SKM-1 treated with dmso at 0.1 percent for 144 hours (cell line): ENCODE measurements around the gene VAV2.
"Not testable (repeated sequence)": the region's sequence is repeated elsewhere in the genome, so short reads cannot be mapped to it uniquely, and the experiment has no call there.

Source experiments
- DNase-seq: peaks from one replicate; lab custom pipeline; 2025; ENCODE audit not compliant: unreplicated experiment; lab: John Stamatoyannopoulos, UW

VAV2 gene

DNA sequence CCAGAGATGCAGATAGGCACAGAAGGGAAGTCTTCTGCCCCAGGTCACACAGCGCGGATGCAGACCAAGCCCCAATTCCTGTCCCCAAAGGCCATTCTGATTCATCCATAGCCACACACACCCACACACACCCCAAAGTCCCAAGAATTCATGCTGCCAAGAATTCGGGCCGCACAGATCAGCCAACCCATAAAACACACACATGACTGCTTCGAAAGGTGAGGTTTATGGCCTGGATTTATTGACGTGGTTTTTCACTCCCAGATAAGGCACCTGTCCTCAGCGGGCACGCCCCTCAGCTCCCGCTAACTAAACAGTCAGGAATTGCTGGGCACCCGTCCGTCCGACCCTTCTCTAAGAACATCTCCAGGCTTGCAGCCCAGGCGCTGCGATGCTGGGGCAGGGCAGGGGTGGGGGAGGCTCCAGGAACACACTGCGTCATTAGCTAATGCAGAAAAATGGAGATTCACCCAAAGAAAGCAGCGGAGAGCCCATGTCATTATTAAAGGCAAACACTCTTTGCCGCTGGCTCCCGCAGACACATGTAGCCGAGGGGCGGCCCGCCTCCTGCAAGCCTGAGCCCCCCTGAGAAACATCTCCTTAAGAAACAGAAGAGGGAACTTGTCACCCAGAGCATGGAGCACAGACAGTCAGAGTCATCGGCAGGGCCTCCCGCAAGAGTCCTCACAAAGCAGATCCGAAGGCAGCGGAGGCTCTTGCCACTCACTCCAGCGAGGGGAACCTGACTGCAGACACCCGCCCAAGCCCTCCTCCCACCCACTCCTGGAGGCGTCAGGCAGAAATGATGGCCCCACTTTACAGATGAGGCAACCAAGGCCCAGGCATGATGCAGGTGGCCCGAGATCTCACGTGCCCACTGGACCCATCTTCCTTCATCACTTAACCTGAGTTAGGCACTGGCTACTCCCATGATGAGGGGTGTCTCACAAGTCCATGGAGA is 19.9 kb downstream of the VAV2 start:
- DNase-seq, result no peak

DNA sequence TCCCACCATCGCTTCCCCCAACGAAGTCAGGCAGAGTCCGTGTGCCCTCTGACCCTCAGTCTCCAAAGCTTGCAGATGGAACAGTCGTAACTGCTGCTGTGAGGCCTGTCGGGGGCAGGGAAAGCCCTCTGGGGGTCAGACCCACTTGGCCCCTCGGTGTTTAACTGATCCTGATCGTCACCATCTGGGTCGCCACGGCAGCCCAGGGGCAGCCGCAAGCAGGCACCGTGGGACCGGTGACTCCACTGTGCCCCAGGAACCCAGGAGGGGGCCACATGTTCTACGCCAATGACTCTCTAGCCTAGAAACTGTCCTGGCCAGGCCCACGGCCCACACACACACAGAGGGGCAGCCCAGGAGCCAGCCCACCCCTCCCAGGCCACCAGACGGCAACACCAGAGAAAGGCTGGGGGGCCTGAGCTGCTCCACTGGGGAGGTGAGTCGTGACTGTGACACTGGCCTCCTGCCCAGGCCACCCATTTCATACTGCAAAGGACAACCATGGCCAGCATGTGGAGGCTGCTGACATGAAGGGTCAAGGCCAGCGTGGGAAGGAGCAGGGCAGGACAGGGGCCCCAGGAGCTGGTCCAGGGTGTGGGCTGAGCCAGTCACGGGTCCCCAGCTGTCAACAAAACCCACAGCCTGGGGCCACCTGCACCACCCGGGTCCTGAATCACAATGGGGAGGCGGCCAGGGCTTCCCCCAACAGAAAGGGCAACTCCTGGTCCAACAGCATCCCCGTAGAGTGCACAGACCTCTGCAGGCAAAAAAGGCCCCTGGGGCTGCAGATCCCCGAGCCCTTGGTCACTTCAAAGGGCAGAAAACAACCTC is 20.8 kb downstream of the VAV2 start:
- no peak for DNase-seq

DNA sequence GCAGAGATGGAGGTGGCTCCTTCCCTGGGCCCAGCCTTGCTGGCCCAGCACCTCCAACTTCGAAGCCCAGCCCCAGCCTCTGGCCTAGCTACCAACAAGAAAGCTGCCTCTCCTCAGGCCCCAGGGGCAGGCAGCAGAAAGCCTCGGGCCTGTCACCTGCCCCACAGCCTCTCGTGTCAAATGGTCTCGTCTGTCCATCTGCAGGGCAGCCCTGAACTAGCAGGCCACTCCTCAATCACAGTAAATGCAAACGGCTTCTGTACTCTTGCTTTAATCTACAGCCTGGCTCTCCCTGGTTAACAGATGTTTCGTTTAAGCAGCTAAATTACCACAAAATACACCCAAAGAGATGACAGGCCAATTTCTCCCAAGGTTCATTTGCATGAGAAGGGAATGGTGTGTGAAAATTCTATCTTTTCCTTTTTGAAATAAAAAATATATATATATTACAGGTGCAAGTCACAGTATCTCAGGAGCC is 21.5 kb downstream of the VAV2 start:
- DNase-seq, result no peak

DNA sequence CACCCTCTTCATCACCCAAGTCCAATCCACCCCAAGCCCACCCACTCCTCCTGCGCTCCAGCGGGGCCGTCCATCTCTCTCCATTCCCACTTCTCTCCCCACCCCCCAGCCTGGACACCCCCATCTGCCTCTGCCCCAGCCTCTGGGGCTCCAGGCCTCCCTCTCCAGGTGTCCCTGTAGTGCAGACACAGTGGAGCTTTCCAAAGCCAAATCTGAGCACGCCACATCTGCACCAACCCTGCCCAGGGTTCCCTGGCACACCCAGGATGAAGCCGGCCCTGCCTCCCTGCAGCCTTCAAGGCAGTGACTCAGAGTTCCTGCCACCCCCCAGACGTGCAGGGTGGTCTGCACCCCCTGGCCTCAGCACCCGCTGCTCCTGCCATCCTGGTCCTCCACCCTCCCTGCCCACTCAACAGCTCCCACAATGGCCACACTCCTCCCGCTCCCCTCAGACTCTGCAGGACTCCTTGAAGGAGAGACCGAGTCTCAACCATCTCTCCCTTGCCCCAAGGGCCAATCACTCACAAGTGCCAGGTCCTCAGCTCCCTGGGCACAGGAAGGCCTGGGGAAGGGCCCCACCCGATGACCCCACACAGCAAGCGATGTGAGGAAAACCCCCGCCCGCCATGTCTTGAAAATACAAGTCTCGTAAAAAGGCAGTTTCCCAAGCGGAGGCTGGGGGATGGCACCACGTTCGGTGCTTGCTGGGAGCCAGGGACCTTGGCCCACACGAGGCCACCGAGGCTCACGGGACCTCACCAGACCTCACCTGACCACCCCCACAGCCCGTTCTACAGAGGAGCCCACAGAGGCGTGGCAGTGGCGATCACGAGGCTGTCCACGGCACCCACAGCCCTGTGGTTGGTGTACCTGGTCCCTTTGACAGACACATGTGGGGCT is 22.2 kb downstream of the VAV2 start:
- DNase-seq, result no peak

DNA sequence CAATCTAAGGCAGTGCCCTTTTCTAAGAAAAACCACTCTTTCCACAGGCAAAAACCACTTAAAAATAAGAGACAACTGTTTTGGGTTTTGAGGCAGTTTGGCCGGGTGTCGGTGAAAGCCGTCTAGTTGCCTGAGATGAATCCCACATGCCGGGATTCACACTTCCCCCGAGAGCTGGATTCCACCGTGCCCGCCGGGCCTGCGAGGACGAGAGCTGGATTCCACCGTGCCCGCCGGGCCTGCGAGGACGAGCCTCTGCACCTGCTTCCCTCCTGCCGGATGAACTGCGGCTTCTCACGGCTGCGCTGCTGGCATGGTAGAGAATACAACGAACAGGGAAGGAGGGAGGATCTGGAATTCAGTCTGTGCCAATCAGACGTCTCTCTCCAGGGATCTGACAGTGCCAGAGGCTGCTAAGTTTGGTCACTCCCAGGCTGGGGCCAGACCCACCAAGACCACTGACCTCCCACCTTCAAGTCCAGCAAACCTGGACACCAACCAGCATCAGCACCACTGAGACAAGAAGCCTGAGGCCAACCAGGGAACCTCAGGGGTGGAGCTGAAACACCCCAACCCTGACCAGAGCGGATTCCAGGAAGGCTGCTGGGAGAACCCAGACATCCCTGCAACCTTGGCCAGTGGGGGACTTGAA is 23.0 kb downstream of the VAV2 start:
- no peak for DNase-seq

DNA sequence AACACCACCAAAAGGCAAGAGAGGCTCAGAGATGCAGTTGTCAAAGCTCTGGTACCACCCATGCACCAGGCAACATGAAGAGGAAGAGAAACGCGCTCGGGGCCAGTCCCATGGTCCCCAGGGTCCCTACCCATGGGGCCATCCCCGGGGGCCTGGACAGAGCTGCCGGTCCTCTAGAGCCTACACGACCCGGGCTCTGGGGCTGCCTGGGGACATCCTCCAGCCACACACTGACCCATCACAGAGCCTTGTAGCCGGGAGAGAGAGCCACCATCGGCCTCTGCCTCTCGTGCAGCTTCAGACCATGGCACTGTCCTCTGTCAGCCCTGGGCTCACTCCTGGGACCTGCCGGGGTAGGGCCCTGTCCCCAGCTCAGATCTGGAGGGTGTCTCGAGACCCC is 23.7 kb downstream of the VAV2 start:
- no peak for DNase-seq

DNA sequence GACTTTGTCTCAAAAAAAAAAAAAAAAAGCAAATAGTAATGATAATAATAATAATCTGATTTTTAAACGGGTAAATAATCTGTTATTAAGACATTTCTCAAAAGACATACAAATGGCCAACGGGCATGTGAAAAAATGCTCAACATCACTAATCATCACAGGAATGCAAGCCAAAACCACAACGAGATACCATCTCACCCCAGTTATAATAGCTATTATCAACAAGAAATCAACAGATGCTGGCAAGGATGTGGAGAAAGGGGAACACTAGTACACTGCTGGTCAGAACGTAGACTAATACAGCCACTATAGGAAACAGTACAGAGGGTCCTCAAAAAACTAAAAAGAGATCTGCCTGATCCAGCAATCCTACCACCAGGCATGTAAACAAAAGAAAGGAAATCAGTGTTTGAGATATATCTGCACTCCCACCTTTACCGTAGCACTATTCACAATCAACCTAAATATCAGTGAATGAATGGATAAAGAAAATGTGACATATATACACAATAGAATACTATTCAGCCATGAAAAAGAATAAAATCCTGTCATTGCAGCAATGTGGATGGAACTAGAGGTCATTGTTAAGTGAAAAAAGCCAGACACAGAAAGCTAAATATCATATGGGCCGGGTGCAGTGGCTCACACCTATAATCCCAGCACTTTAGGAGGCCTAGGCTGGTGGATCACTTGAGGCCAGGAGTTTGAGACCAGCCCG is 24.9 kb downstream of the VAV2 start:
- no peak for DNase-seq

DNA sequence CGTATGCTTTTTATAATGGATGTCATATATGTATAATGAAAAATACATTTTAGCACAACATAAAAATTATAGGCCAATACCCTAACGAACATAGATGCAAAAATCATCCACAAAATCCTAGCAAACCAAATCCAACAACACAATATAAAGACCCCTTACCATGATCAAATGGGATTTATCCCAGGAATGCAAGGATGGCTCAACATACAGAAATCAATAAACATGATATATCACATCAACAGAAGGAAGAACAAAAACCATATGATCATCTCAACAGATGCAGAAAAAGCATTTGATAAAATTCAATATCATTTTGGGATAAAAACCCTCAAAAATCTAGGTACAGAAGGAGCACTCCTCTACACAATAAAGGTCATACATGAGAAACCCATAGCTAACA is 27.7 kb downstream of the VAV2 start:
- DNase-seq, result no peak

DNA sequence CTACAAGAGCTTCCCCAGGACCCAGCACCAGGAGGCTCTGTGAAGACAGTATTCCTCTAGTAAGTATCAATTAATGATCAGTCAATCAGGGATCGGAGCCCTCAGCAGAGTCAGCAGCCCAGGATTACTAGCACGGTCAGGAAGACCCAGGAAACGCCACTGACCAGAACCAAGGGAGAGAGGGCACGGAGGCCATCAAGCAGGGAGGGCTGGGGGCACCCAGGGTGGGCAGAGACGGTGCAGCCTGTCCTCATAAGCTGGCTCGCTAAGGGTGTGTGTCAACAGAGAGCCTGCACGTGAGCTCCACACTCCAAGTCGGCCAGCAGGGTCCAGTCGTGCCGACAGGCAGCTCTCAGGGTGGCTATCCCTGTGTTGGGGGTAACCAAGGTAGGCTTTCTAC is 29.0 kb downstream of the VAV2 start:
- no peak for DNase-seq

DNA sequence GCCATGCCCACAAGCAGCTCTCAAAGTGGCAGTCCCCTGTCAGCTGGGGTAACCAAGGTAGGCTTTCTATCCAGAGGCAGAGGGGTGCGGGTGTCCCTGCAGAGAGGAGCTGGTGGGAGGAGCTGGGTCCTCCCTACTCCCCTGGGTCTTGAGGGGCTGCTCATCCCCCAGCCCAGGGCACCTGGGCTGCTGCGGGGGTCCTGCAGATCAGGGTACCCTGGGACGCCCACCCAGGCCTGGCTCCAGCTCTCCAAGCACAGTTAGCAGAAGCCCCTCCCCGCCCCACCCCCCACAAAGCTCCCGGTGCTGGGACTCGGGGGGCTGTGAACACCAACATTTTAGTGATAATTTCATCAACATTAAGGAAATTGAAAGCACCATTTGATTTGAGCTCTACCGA is 29.8 kb downstream of the VAV2 start:
- DNase-seq, result no peak

DNA sequence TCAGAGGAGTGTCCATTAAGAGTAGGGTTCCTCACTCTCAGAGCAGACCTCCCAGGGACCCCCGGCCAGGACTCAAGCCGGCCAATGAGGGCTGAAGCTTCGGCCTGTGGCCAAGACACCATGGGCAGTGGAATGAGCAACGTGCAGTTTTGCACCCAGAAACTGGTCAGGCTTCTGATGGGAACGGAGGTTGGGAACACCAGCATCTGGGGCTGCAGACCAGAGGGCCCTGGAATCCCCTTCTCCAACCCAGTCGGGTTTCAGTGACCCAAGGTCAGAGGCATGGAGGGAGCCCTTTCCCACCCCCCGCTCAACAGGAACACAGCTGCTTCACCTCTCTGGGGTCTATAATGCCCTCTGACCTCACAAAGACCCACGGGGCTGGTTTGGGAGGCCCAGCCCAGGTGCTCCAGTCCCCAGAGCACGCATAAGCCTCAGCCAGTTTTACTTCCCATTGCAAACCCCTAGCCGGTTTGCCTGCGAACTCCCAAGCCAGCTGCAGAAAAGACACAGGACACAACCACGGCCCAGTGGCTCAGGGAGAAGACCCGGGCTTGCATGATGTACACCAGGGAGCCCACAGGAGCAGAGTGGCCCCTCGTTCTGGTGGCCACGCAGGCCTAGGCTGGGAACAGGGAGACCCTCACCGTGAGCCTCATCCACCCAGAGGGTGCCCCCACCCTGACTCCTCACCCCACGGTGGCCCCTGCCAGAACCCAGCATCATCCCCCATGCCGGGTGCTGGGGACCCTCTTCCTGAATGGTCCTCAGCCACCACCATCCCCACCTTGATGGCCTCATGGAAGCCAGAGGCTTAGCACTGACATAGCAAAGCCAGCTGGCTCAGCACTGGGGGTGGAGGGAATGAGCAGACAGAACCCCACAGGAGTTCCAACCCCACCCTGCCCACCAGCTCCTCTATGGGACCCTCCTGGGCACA is 30.6 kb downstream of the VAV2 start:
- no peak for DNase-seq

DNA sequence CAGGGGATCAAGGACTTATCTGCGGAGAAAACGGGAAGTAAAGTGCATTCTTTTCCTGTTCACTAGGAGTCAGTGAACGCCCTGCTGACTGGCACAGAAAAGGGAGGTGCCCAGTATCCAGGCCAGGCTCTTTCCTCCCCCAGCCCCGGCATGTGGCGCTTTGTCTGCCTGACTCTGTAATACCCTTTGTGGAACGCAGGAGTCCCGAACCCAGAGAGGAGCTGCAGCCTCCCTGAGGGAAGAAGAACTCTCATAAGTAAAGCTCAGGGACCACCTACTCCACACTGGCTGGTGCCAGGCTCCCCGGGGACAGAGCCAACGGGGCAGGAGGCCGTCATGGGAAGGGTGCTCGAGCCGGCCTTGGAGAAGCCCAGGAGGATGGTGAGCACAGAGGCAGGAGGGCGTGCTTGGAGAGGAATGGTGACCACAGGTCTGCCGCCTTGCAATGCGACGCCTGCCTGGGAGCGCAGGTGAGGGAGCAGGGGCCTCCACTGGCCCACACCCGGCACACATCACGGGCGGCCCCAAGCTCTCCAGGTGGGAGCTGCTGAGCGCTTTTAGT is 31.5 kb downstream of the VAV2 start:
- no peak for DNase-seq

DNA sequence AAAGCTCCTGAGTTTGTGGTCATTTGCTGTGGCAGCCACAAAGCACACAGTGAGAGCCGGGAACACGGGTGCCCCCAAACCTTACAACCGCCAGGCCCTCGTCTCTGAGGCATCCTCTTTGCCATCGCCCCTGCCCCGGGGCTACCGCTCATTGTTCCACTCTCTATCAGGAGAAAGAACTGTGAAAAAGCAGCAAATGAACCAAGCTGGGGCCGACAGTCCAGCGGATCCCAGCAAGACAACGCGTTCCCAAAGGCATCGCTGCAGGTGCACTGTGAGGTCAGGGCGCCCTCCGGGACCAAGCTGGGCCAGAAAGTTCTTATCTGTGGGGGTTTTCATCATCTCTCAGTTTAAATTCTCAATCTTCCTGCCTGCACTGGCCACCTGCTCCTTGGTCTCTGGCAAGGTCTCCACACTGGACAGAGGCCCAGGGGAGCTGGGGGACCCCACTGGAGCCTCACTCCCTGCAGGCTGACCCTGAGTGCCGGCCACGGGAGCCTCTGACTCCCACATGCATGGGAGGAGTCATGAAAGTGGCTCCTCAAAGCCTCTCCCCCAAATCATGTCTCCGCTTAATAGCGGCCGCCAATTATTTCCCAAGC is 32.1 kb downstream of the VAV2 start:
- no peak for DNase-seq

DNA sequence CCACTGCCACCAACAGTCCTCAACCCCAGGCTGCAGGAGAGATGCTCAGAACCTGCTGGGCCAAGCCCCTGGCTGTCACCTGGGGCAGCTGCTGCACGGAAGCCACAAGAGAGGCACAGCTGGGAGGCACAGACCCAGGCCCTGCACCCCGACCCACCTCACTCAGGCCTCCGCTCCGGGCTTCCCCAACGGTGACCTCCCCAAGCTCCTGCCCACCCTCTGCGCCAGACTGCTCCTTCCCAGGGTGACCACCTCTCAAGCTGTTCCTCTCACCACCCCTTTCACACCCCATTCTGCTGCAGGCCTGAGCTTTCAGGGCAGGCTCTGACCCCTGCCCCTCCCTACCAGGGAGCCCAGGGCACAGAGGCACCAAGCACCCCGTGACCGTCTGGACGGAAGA is 33.0 kb downstream of the VAV2 start:
- no peak for DNase-seq

DNA sequence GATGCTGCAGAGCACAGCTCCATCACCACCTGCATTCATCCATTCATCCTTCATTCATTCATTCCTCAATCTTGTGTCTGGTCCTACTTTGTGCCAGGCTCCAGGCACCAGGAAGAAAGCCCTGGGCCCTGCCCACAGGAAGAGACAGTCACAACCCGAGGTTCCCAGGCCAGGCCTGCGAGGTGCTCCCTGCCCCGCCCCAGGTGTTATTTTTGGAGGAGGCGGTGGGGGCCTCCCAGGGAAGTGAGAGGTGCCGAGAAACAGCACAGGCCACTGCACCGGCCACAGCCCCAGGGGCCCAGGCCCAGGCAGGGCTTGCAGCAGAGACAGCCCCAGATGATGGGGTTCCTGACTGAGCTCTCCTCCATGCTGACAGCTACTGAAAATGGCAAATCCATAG is 33.4 kb downstream of the VAV2 start:
- no peak for DNase-seq

DNA sequence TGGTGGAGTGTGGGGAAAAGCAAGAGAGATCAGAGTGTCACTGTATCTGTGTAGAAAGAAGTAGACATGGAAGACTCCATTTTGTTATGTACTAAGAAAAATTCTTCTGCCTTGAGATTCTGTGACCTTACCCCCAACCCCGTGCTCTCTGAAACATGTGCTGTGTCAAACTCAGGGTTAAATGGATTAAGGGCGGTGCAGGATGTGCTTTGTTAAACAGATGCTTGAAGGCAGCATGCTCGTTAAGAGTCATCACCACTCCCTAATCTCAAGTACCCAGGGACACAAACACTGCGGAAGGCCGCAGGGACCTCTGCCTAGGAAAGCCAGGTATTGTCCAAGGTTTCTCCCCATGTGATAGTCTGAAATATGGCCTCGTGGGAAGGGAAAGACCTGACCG is 34.4 kb downstream of the VAV2 start:
- not testable (repeated sequence) for DNase-seq

DNA sequence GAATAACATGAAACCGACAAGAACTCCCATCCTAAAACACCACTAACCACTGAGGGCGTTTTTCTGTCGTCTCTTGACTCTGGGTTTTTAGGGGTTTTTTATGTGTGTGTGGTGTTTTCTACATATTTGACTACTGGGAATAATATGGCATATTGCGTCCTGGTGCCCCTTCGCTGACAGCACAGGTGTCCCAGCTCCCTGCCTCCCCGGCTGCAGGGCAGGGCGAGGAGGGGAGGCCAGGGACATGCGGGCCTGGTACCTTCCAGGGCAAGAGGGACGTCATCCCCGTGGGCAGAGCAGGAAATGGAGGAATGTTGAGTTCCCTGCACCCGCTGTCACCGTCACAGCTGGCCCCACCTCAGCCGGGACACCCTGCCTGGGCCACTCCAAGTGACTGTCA is 34.8 kb downstream of the VAV2 start:
- no peak for DNase-seq

DNA sequence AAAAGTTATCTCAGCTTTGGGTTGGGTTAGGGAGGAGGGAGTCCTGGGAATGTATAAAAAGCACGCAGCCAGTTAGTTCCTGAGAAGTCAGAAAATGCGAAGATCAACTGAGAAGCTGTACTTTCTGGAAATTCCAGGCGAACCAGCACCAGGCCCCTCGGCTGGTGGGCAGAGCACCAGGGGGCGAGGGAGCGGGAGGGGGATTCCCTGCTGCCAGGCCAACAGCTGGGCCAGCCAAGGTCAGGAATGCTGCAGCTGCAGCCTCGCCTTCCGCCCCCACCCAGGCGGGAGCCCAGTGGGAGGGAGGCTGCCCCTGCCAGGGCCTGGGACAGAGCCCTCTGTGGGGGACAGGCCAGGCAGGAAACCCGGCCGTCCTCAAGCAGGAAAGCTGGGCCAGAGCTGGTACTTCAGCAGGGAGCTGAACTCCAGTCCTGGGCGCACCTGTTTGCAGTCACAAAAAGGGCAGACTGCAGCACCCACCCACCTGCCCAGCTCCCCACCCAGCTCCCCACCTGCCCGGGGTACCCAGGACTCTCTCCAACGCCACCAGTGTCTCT is 35.5 kb downstream of the VAV2 start:
- no peak for DNase-seq
